Breast epithelium (tissue), 4 donors: ENCODE measurements around the gene CASK. TPM values are rescaled to one million over a fixed set of nuclear protein-coding genes. Genes with fewer than 3 reads are reported as not detected.
A peak's percentile ranks its signal among the peaks of the same experiment; 100 is the strongest.

ENCODE experiments used
- DNase-seq, 2 donors: peaks; one replicate each; pipeline ENCODE4 v3.0.0-alpha.2; 2019; ENCODE audit warnings: low spot score in 2 of 2
- H3K27ac ChIP-seq, 2 donors: fragments of 200-600 bp; sonication (generic) in 1 of 2; one replicate each; pipeline ENCODE4 v1.5.1; 2016 to 2019; ENCODE audit warnings: mild to moderate bottlenecking in 1 of 2
- H3K27me3 ChIP-seq, 2 donors: fragments of 200-600 bp; sonication (generic) in 1 of 2; one replicate each; pipeline versions ENCODE4 v1.5.1 to v1.6.0; 2017 to 2019; ENCODE audit warnings: control low read depth in 1 of 2, mild to moderate bottlenecking in 1 of 2
- H3K36me3 ChIP-seq: fragments of 200-600 bp; one replicate; pipeline ENCODE4 v1.5.1; 2019
- H3K4me1 ChIP-seq, 2 donors: fragments of 200-600 bp; sonication (generic); one replicate each; pipeline ENCODE4 v1.5.1; 2016 to 2019; ENCODE audit warnings: control low read depth in 1 of 2
- H3K4me3 ChIP-seq, 3 donors: fragments of 200-600 bp; sonication (generic); 1 replicate in 2 of 3; 2 replicates in 1 of 3; pipeline ENCODE4 v1.5.1; 2016 to 2019; ENCODE audit warnings: mild to moderate bottlenecking in 3 of 3, moderate library complexity in 2 of 3
- H3K9me3 ChIP-seq, 2 donors: fragments of 200-600 bp; sonication (generic) in 1 of 2; one replicate each; pipeline ENCODE4 v1.5.1; 2016 to 2019; ENCODE audit warnings: control low read depth in 1 of 2
- POLR2A ChIP-seq: fragments of 450-650 bp; IDR thresholded peaks from one replicate; pipeline ENCODE4 v1.6.1; 2016; ENCODE audit warnings: antibody characterized with exemption, mild to moderate bottlenecking, moderate library complexity
- POLR2AphosphoS5 ChIP-seq, 3 donors: sonication (generic); formaldehyde crosslinking; IDR thresholded peaks; one replicate each; pipeline ENCODE4 v1.6.1; 2017; ENCODE audit warnings: antibody characterized with exemption in 3 of 3
- intact Hi-C: fragments of 100-400 bp; cut with DNase I; formaldehyde crosslinking; loops from one replicate; pipeline ENCODE4 v1.15.1; 2023; ENCODE audit warnings: low total_unique reads
- total RNA-seq, 3 donors: library from RNA; depleted of rRNA; stranded (reverse); fragments of >200 nt; gene quantifications; one replicate each; pipeline ENCODE4 v1.1.0, GENCODE V29; 2016
- TF ChIP-seq, protein P1 (sequence below), 3 donors: fragments of 450-650 bp; IDR thresholded peaks; one replicate each; pipeline ENCODE4 v1.5.1; 2016 to 2017; ENCODE audit warnings: antibody characterized with exemption in 3 of 3, mild to moderate bottlenecking in 3 of 3, moderate library complexity in 3 of 3

Gene CASK
- total RNA-seq, 3 donors from 2014 or later = 34.4 to 103 (median 52.4) TPM

DNA sequence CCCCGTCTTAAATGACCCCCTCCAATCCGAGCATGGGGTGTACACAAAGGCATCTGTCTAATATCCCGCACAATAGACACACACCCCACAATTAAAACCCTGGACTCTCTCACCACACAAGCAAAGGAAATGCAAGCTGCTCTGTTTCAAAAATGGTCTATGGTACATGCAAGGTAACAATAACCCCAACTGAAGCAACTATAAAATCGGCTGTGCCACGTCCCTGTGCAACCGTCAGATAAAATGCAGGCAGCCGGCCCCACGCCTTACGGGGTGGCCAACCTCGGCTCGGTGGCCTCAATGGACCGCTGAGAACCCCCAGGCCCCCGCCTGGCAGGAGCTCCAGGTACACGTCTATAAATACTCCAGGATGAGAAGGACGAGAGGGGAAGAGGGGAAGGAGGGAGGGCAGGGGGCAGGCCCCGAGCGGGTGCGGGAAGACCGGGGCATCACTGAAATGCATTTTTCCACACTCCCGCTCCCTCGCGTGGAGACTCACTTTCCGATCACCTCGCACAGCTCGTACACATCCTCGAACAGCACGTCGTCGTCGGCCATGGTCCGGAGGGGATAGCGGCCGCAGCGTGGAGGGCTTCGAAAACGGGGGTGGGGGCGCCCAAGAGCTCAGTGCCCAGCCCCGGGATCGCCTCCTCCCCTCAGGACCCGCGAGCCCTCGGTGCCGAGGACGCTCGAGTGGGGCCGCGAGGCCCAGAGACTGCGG lies 763 bp downstream of the CASK start:
- Histone ChIP-seq H3K9me3 (no peaks in the 10 kb centered on the region), H3K27me3 (peaks cover 0 to 27% of the 10 kb centered on the region in 2 donors), H3K4me1 (no peaks in the 10 kb centered on the region), H3K4me3 (peak overlapping the region; percentile 57 to 77 (median 64)), H3K36me3 (no peaks in the 10 kb centered on the region), H3K27ac (peak overlapping the region; percentile 81 to 93)
- TF ChIP-seq, protein P1, sequence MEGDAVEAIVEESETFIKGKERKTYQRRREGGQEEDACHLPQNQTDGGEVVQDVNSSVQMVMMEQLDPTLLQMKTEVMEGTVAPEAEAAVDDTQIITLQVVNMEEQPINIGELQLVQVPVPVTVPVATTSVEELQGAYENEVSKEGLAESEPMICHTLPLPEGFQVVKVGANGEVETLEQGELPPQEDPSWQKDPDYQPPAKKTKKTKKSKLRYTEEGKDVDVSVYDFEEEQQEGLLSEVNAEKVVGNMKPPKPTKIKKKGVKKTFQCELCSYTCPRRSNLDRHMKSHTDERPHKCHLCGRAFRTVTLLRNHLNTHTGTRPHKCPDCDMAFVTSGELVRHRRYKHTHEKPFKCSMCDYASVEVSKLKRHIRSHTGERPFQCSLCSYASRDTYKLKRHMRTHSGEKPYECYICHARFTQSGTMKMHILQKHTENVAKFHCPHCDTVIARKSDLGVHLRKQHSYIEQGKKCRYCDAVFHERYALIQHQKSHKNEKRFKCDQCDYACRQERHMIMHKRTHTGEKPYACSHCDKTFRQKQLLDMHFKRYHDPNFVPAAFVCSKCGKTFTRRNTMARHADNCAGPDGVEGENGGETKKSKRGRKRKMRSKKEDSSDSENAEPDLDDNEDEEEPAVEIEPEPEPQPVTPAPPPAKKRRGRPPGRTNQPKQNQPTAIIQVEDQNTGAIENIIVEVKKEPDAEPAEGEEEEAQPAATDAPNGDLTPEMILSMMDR (IDR thresholded peaks at IDR 0.05) = no peak
- TF ChIP-seq POLR2AphosphoS5 (IDR thresholded peaks at IDR 0.05) (no peak), POLR2A (no peak)
- intact Hi-C loops = loop anchor here (5.0 kb wide), 1 partner anchor 105 kb away; no protein-coding TSS in a partner anchor
- no peak for DNase-seq

DNA sequence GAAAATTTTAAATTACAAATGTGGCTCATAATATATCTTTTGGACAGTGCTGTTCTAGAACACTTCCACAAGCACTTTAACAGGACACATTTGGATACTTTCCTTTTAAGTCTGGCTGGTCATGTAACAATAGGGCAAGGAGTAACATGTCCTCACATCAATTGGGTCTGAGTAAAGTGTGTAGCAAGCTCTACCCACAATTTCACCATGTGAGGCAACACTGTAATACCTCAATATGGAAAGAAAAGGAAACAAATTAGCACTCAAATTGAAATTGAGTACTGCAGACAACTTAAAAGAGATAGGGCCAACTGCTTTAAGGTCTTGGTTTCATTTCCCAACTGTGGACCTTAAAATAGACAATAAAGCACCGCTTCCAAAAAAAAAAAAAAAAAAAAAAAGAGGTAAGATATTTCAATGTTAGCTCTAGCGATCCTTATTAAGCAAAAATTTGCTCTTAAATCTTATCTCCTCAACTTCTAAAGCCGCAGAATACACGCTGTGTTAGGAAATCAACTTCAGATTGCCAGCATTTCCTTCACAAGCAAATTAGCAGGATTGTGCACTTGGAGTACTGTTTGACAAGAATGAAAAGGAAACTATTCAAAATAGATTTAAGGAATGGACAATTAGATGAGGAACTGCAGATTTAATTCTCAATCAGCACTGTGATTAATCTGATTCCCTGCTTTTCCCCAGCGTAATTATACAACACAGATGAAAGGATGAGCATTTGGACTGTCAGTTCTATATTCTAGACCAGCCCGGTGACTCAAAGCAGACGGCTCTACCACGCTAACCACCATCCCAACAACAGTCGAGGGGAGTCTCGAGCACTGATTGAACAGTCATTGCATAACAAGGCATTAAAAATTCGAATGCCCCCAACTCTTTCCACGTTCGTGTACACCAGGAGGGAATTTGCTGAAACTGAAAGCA lies 1.6 kb downstream of the CASK start:
- Histone ChIP-seq H3K9me3 (no peaks in the 10 kb centered on the region), H3K4me1 (no peaks in the 10 kb centered on the region), H3K27me3 (peaks cover 0 to 28% of the 10 kb centered on the region in 2 donors), H3K27ac (peak overlapping the region; percentile 81 to 93), H3K4me3 (peak overlapping the region; percentile 57 to 77 (median 64)), H3K36me3 (no peaks in the 10 kb centered on the region)
- intact Hi-C loops = loop anchor here (5.0 kb wide), 1 partner anchor 104 kb away; no protein-coding TSS in a partner anchor
- DNase-seq = no peak
- TF ChIP-seq POLR2A (no peak), POLR2AphosphoS5 (IDR thresholded peaks at IDR 0.05) (no peak)
- TF ChIP-seq, protein P1 (IDR thresholded peaks at IDR 0.05) = no peak

DNA sequence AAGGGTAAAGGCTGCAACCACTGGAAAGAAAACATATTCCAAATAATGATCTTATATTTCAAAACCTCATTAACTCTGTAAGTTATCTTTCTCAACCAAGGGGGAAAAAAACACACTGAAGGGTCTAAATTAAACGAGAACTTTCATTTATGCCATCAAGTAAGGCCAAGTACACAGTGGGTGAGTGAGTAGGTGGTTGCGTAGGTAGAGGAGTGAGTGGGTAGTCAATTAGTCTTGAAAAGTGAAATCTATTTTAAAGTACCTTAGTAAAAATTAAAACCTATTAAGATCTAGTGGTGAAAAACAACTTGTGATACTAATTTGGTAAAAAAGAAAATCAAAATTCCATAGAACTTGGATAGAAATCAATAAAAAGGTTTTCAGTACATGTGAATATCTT lies 3.5 kb downstream of the CASK start:
- Histone ChIP-seq H3K4me3 (no peak overlapping the region), H3K9me3 (no peaks in the 10 kb centered on the region), H3K36me3 (no peaks in the 10 kb centered on the region), H3K27me3 (peaks cover 0 to 21% of the 10 kb centered on the region in 2 donors), H3K4me1 (no peaks in the 10 kb centered on the region), H3K27ac (no peak overlapping the region)
- no peak for DNase-seq
- intact Hi-C loops = loop anchor here (5.0 kb wide), 1 partner anchor 103 kb away; no protein-coding TSS in a partner anchor
- TF ChIP-seq POLR2A (no peak), POLR2AphosphoS5 (IDR thresholded peaks at IDR 0.05) (no peak)
- TF ChIP-seq, protein P1 (IDR thresholded peaks at IDR 0.05) = no peak

DNA sequence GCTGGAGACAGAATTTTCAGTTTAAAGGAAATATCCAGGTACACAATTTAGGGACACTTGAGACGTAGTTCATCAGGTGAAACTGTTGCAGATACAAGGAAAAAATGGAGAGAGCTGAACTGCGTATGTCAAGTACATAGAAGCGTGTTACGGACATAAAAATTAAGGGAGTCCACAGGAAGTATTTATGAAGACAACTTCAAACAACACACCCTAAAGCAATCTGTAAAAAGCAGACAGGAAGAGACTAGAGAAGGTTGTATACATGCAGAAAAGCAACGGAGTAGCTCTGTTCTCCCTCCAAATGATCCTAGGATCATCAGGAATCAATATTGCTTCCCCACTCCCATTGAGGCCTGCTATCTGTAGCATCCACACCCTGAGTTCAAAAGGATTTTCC lies 5.8 kb downstream of the CASK start:
- Histone ChIP-seq H3K36me3 (no peaks in the 10 kb centered on the region), H3K27me3 (peaks cover 0 to 15% of the 10 kb centered on the region in 2 donors), H3K4me3 (no peak overlapping the region), H3K27ac (peak overlapping the region in 1 of 2 donors; percentile 25), H3K4me1 (no peaks in the 10 kb centered on the region), H3K9me3 (no peaks in the 10 kb centered on the region)
- intact Hi-C loops = no loop called here
- TF ChIP-seq POLR2AphosphoS5 (IDR thresholded peaks at IDR 0.05) (no peak), POLR2A (no peak)
- TF ChIP-seq, protein P1 (IDR thresholded peaks at IDR 0.05) = no peak
- no peak for DNase-seq
